GM12872 (cell line): ENCODE data around the gene NFE2L1.

Experiments
- TF ChIP-seq, protein P1 (sequence below): IDR thresholded peaks from 3 replicates; pipeline ENCODE4 v1.5.1; 2011; ENCODE audit warnings: low read depth, mild to moderate bottlenecking, low read length, moderate library complexity; ENCODE audit not compliant: insufficient read depth

NFE2L1 gene

GRCh38 chr17:48025904-48026501 is 22.2 kb upstream of the NFE2L1 start:
- TF ChIP-seq, protein P1, sequence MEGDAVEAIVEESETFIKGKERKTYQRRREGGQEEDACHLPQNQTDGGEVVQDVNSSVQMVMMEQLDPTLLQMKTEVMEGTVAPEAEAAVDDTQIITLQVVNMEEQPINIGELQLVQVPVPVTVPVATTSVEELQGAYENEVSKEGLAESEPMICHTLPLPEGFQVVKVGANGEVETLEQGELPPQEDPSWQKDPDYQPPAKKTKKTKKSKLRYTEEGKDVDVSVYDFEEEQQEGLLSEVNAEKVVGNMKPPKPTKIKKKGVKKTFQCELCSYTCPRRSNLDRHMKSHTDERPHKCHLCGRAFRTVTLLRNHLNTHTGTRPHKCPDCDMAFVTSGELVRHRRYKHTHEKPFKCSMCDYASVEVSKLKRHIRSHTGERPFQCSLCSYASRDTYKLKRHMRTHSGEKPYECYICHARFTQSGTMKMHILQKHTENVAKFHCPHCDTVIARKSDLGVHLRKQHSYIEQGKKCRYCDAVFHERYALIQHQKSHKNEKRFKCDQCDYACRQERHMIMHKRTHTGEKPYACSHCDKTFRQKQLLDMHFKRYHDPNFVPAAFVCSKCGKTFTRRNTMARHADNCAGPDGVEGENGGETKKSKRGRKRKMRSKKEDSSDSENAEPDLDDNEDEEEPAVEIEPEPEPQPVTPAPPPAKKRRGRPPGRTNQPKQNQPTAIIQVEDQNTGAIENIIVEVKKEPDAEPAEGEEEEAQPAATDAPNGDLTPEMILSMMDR: no peak

- TF ChIP-seq, protein P1: peak; percentile 96
These were observed 21.4 kb upstream of the NFE2L1 start for GRCh38 chr17:48026502-48027321.

- TF ChIP-seq, protein P1: no peak
These were observed 20.7 kb upstream of the NFE2L1 start for GRCh38 chr17:48027322-48027981.

DNA sequence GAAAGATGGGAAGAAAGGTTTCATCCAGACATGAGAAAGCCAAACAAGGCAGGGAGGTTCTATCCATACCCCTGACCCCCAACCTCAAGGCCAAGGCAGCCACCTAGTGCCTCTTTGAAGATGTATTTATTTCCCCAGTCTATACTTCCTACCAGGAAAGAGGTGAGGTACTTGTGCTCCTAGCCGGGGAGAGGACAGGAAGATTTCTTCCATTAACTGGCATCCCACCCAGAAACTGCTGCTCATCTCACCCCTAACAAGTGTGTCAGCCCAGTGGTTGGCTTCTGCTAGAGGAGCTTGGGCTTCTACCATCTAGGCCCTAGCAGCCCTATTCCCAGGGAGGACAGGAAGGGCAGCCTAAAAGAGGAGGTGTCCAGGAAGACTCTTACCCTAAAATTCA is 19.4 kb upstream of the NFE2L1 start:
- TF ChIP-seq, protein P1: no peak

DNA sequence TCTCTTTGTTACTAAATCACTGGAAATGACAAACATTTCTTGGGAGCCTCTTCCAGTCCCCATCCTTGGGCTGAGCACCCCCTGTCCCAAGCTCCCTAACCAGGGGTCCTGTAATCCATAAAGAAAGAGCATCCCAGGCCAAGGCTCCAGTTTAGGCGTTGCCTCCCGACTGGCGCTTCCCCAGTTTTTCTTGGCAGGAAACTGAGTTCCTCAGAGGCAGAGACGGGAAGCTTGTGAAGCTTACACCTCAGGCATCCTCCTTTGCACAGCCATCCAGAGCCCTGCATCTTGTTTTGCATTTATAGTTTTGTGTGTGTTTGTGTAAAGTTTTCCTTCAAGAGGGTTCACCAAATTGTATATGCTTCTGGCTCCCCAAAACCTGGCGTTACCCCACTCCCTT is 17.6 kb upstream of the NFE2L1 start:
- TF ChIP-seq, protein P1: no peak

GRCh38 chr17:48031966-48032365 is 16.2 kb upstream of the NFE2L1 start:
- TF ChIP-seq, protein P1: no peak

GRCh38 chr17:48036693-48037035 is 11.5 kb upstream of the NFE2L1 start:
- TF ChIP-seq, protein P1: no peak
